ENCODE results near the gene LIMCH1.
"Not testable (repeated sequence)": the region's sequence is repeated elsewhere in the genome, so short reads cannot be mapped to it uniquely, and the experiment has no call there.

Gene LIMCH1

DNA sequence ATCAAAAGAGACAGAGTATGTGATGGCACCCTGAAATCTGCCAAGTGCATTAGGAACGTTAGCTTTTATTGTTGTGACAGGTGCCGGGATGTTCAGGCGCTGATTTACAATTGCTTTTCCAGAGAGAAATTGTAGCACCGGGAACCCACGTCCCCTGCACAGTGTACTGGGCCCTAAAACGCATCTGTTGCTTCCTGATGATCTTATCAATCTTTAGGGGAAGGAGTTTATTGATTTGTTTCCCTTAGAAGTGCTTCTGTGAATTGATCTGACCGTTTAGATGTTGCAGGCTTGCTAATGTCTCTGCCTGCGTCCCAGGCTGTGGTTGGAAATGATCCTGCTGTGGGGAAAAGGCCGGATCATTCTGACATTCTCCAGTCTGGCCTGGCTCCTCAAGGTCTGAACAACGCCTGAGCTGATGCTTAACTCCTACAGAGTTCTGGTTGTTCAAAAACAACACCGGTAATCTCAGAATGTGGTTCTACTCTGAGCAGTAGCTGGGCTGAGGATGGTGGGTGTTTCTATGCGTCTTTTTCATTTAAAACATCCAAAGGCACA, 193.7 kb downstream of the LIMCH1 start:
- no peak for DNase-seq (ENCODE audit: low read depth)

DNA sequence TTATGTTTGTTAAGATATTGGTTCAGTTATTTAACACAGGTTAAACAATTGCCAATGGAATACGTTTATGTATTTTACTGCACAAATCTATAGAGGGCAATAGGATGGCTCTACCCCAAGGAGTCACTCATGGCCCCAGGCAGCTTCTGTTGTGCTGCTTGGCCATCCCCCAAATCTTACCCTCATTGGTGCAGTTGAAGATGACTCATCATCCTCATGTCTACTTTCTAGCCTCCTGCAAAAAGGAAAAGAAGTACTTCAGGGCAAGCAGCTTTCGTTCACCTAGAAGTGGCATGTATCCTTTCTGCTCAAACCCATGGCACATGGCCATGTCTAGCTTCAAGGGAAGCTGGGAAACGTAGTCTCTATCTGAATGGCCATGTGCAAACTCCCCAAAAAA, 196.4 kb downstream of the LIMCH1 start:
- DNase-seq (ENCODE audit: low read depth) = no peak

DNA sequence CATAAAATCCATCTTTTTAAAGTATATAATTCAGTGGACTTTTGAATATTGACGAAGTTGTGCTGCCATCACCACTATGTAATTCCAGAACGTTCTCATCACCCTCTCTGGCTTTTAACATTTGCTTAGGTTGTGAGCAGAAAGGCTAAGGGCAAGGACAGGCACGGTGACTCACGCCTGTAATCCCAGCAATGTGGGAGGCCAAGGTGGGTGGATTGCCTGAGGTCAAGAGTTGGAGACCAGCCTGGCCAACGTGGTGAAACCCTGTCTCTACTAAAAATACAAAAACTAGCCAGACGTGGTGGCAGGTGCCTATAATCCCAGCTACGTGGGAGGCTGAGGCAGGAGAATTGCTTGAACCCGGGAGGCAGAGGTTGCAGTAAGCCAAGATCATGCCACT, 199.5 kb downstream of the LIMCH1 start:
- not testable (repeated sequence) for DNase-seq (ENCODE audit: low read depth)

DNA sequence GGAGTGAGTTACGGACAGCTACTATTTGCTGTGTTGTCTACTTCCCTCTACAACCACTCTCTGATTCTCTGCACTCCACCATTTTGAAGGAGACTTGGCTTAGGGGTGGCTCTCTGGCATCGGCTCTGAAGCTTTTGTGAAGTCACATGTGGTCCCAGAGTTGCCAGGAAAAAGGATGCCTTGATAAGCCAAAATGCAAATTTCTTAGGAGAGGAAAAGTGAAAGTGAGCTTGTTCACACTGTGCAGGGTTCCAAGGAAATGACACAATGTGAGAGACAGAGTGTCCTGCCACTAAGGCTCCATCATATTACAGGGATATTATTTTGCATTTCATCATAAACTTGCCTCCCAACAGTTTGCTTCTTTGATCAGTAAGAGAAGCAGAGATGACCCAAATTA, 203.4 kb downstream of the LIMCH1 start:
- no peak for DNase-seq (ENCODE audit: low read depth)

DNA sequence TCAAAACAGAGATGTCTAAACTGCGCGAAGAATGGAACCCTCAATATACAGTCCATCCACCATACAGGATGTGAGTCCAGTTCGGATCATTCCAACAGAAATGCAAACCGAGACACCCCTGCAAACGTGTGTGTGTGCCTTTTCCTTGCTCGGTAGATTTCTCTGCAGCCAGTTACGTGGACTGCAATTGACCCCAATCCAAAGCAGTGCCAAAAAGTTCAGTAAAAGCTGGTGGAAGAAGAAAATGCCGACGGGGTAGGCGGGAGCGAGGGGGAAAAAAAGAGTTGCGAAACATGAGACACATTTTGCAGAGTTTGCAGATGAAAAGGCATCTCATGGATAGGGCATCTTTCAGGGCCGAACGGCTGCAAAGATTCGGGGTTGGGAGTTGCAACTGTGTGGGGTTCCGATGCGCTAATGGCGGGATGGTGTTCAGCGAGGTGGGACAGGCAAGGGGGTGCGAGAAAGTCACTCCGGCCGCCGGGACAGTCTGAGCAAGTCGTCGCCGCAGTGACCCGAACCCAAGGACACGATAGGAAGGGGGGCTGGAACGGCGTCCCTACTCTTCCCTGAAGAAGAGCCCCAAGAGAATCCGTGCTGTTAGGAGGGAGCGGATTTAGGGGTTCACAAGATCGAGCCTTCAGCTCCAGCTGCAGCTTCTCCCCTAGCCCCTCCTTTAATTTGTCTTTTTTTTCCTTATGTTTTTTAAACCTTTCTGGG, 206.8 kb downstream of the LIMCH1 start:
- no peak for DNase-seq (ENCODE audit: low read depth)

DNA sequence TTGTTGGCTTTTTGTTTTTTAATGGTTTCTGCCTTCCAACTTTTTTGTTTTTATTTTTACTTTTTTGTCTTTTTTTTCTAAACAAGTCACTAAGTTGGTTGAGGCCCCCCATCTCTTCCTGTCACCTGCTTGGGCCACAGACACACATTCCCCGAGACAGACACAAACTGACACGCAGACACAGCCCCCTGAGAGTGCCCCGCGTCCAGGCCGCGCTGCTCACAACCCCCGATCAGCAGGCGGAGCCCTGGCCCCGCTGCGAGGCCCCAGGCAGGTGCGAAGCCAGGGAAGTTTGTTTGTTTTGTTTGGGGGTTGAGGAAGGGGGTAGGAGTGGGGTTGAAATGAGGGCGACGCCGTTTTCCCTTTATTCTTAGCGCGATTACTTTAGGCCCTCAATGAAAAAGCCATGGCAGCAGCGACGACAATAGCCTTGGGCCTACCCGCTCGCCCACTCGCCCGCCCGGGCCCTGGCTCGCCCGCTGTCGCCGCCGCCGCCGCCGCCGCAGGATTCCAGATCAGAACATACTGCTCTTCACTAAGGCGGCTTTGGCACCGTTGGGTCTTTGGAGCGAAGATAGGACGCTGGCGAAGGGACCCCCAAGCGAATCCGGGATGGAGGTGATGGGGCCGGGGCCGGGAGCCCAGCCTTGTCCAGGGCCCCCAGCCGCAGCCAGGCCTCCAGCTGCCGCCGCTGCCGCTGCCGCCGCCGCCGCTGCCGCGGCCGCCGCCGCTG, 207.5 kb downstream of the LIMCH1 start:
- DNase-seq (ENCODE audit: low read depth) = no peak

DNA sequence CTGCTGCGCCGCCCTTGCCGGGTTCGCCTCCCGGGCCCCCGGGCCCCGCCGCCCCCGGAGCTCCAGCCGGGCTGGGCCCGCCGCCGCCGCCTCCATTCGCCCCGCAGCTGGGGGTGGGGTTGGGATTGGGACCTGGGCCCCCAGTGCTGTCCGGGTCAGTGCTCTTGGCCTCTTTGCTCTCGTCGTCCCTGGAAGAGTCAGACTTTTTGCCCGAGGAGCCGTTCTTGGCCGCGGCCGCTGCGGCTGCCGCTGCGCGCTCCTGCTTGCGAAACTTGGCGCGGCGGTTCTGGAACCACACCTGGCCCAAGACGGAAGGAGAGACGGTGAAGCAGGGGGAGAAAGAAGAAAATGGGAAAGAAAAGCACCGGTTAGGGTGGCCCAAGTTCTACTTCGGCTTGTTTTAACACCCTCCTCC, 208.1 kb downstream of the LIMCH1 start:
- DNase-seq (ENCODE audit: low read depth) = no peak

DNA sequence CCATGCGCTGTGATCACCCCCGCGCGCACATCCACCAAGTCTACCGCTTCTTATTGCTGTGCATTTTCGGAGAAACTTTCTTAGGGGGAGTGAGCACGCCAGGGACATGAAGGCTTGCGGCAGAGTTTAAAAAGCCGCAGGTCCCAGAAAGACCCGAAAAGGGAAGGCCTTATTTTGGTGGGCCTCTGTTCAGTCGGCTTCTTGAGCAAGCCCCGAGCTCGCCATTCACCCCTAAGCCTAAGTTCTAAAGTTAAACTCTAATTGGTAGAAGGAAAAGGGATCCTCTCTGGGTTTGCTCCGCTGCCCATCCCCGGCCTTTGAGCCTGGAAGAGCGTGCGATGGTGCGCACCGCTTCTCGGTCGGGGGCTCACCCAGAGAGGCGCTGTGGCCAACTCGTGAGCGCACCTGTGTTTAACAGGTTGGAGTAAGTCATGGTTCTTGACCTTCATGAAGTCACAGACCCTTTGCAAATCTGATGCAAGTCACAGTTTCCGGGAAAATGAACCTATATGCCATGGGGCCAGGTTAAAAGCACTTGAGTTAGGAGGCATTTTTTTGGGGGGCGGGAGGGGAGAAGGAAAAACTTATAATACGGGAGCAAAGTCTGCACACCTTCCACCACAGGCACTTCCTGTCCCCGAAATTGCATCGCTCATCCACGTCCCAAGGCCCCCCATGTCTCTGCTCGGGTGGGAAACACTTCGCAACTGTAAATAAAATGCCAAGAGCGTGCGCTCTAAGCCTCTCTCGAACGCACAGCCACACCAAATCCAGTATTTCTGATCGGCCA, 208.7 kb downstream of the LIMCH1 start:
- DNase-seq (ENCODE audit: low read depth) = no peak

DNA sequence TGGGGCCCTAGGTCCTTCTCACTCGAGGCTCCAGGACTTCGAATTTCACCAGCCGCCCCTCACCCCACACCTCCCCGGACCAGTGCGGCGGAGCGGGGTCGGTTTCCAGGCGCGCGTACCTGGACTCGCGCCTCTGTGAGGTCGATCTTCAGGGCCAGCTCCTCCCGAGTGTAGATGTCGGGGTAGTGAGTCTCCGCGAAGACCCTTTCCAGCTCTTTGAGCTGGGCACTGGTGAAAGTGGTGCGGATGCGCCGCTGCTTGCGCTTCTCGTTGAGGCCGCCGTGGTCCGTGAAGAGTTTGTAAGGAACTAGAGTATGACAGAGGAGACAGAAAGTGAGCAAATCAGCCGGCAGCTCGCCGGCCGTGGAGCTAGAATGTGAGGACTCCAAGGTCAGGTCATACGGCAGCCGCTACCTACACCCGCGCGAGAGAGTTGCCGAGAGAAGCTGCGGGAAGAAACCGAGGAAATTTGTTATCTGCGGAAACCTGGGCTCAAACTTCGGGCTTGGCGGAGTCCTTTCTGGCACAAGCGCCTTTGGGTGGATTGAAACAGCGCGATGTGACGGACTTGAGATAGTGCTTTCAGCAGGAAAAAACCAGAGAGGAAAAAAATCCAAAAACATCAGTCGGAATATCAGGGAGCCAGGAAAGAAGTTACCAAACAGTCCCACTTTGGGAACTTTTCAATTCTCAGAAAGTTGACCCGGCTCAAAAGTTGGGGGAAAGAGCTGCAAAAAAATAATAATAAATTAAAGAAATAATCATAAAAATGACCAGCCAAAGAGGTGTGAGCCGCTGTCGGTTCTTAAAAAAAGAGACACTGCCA, 209.5 kb downstream of the LIMCH1 start:
- DNase-seq (ENCODE audit: low read depth) = no peak

DNA sequence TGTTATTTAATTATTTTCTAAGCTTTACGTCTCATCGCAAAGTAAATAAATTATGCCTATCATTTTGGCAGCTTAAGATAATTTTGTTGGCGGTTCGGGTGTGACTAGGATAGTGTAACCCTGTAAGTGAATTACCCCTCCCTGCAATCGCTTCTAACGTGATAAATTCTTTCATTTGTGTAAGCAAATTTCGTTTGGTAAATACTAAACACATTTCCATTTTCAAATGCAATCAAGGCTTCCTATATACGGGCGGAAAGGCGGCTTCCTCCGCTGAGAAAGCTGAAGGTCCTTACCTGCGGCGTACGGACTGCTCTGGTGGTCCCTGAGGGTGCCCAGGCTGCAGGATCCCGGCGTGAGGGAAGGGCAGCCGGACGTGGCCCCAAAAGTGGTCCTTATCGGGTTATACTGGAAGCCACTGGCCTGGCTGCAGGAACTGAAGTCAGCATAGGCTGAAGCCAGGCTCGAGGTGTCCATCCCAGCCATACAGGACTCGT, 210.2 kb downstream of the LIMCH1 start:
- DNase-seq (ENCODE audit: low read depth) = no peak

DNA sequence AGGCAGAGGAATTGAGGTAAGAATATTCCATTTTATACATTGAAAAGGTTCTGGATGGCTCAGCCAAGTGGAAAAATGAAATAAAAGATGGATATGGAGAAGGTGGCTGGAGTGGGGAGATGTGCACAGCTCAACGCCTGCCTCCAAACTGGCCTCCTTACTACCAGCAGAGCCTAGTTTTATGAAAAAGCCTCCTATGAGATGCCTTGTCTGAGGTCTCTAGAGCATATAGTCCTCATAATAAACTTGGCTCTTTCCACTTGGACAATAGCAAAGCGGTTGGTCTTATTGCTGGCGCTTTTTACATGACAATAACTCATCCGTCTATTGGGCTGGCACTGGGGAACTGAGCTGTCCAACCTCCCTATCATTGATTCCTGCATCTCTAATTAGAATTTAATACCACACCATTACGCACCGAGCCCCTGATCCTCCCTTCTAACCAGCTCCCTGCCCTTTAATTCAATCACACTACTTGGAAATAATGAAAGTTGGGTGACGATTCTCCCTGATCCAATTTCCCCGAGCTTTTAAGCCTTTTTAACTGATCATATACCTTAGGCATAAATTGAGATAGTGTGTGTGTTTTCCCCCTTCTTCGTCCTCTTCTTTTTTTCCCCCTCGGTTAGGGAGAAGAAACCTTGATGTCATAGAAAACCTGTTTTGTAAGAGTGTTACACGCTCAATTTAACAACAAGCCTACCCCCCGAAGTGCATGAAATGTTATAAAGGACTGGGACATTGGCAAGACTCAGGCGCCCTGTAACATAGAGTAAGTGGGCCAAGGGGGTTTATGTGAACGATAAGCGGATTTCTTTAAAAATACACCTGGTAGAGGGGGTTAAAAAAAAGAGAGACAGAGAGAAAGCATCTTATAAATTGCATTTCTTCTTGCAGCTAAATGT, 210.9 kb downstream of the LIMCH1 start, which contains the start of gene PHOX2B:
Gene PHOX2B, minus strand, starts transcription at position 155 of the 905 bp plus-strand sequence. Its CDS starts 115 bp downstream, at position 40.
- no peak for DNase-seq (ENCODE audit: low read depth)

DNA sequence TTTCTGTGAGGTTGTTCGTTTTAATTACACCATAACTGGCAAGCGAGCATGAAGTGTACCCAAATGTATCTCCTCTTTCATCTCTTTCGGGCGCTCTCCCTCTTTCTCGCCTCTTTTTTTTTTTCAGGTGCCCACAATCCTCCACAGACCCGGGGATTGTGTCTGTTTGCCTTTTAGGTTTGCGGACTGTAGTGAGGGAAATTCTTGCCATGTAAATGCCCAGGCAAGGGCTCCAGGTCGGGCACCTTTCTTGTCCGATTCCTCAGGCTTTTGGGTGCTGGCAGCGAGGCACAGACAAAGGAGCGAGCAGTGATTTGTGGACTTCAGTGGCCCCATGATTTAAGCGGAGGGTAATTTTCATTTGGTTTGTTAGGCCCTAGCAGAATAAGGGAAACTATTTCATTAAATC, 211.7 kb downstream of the LIMCH1 start:
- DNase-seq (ENCODE audit: low read depth) = no peak

Measured in activated T-cell treated with anti-CD3 and anti-CD28 coated beads for 48 hours (primary cell).